D721Med (cell line): ENCODE results near the gene CEP135.
A peak's percentile ranks its signal among the peaks of the same experiment; 100 is the strongest.

Experiments used
- DNase-seq: peaks from one replicate; pipeline ENCODE4 v3.0.0; 2011; ENCODE audit warnings: low spot score; ENCODE audit not compliant: insufficient read length
- FAIRE-seq: peaks from 2 replicates; lab custom pipeline; 2011; peaks lifted over from hg19 to GRCh38; lab: Jason Lieb, UNC
- CTCF ChIP-seq: IDR thresholded peaks from 2 replicates; pipeline ENCODE4 v1.5.1; 2012; ENCODE audit warnings: mild to moderate bottlenecking, control low read depth; ENCODE audit not compliant: insufficient read depth; ENCODE audit errors: missing control alignments

CEP135 gene

GRCh38 chr4:56040842-56041241, 92.1 kb downstream of the CEP135 start:
- no peak for TF ChIP-seq CTCF
- FAIRE-seq (no peak), DNase-seq (no peak)

GRCh38 chr4:56042225-56042624, 93.5 kb downstream of the CEP135 start:
- no peak for DNase-seq
- FAIRE-seq, result no peak
- TF ChIP-seq CTCF, result no peak

- FAIRE-seq (no peak), DNase-seq (no peak)
- TF ChIP-seq CTCF, result no peak
Observed at GRCh38 chr4:56048383-56048701, 99.6 kb downstream of the CEP135 start.

- FAIRE-seq (no peak), DNase-seq (no peak)
- TF ChIP-seq CTCF, result peak; percentile 55
Observed at GRCh38 chr4:56048702-56049431, 100.1 kb downstream of the CEP135 start.

- FAIRE-seq, result no peak
- no peak for DNase-seq
- TF ChIP-seq CTCF, result no peak
Observed at GRCh38 chr4:56050625-56051024, 101.9 kb downstream of the CEP135 start.

GRCh38 chr4:56051029-56051709, 102.4 kb downstream of the CEP135 start:
- TF ChIP-seq CTCF, result no peak
- FAIRE-seq (peak; percentile 67), DNase-seq (no peak)

- DNase-seq (no peak), FAIRE-seq (no peak)
- TF ChIP-seq CTCF, result no peak
Observed at GRCh38 chr4:56051710-56052075, 102.9 kb downstream of the CEP135 start.
